Right lobe of liver (tissue), 4 donors: ENCODE data around the gene ZC3H6.

Experiments
- CTCF ChIP-seq, 4 donors: fragments of 200-600 bp in 3 of 4; fragments of 450-650 bp in 1 of 4; IDR thresholded peaks; one replicate each; pipeline versions ENCODE4 v1.5.1 to v1.8.0; 2016 to 2022; ENCODE audit warnings: antibody characterized with exemption in 4 of 4, mild to moderate bottlenecking in 2 of 4
- POLR2A ChIP-seq: fragments of 450-650 bp; IDR thresholded peaks from one replicate; pipeline ENCODE4 v1.6.1; 2017; ENCODE audit warnings: antibody characterized with exemption, mild to moderate bottlenecking
- donor health status: DM: no; HTN: no; CAD: no.
- donor health status: DM: no; HTN: no; CAD: no.
- donor health status: DM: no; HTN: yes; CAD: no.

GRCh38 chr2:112296407-112296806, 21.0 kb downstream of the ZC3H6 start:
- TF ChIP-seq CTCF (IDR thresholded peaks at IDR 0.05), result no peak
- no peak for TF ChIP-seq POLR2A
